Coronary artery (tissue), 2 donors: Measurements from ENCODE around the gene F10.
"Not testable (repeated sequence)": the region's sequence is repeated elsewhere in the genome, so short reads cannot be mapped to it uniquely, and the experiment has no call there.

Source experiments
- DNase-seq: peaks from one replicate; pipeline ENCODE4 v3.0.0-alpha.2; 2017; ENCODE audit warnings: low spot score
- H3K27ac ChIP-seq, 2 donors: fragments of 200-600 bp; sonication (generic); one replicate each; pipeline ENCODE4 v1.5.1; 2016 to 2019
- H3K4me3 ChIP-seq: fragments of 200-600 bp; sonication (generic); 2 replicates; pipeline ENCODE4 v1.5.1; 2016; ENCODE audit warnings: mild to moderate bottlenecking, moderate library complexity
- TF ChIP-seq, protein P1 (sequence below): fragments of 200-600 bp; sonication (generic); IDR thresholded peaks from one replicate; pipeline ENCODE4 v1.5.1; 2019; ENCODE audit warnings: antibody characterized with exemption

Gene F10

DNA sequence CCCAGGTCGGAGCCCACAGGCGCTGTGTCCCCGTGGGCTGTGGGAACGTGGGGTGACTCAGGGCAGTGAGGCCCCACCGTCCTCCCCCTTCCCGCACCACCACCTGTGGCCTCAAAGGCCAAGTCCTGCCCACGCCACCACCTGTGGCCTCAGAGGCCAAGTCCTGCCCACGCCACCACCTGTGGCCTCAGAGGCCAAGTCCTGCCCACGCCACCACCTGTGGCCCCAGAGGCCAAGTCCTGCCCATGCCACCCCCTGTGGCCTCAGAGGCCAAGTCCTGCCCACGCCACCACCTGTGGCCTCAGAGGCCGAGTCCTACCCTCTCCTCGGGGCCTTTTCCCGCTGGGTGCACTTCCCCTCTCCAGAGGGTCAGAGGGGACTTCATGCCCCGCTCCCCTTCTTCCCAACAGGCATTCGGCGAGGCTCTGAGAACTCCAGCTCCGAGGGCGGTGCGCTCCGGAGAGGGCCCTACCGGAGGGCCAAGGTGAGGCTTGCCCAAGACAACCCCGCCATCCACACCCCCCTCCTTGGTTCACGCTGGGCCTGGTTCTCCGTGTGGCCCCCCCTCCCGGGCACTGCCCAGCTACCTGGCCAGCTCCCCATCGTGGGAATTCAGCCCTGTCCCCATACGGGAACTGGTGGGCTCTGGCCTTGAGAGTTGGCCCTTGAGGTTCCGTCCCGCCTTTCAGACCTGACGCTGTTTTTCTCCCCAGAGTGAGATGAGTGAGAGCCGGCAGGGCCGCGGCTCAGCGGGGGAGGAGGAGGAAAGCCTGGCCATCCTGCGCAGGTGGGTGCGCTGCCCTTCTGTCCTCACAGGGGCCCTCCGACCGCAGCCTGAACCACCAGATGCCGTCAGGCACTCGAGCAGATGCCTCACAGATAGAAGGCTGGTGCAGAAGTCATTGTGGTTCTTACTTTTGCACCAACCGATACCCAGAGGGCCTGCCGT is 44.4 kb upstream of the F10 start:
- no peak for DNase-seq
- Histone ChIP-seq H3K27ac (no peak overlapping the region), H3K4me3 (no peak overlapping the region)
- TF ChIP-seq, protein P1, sequence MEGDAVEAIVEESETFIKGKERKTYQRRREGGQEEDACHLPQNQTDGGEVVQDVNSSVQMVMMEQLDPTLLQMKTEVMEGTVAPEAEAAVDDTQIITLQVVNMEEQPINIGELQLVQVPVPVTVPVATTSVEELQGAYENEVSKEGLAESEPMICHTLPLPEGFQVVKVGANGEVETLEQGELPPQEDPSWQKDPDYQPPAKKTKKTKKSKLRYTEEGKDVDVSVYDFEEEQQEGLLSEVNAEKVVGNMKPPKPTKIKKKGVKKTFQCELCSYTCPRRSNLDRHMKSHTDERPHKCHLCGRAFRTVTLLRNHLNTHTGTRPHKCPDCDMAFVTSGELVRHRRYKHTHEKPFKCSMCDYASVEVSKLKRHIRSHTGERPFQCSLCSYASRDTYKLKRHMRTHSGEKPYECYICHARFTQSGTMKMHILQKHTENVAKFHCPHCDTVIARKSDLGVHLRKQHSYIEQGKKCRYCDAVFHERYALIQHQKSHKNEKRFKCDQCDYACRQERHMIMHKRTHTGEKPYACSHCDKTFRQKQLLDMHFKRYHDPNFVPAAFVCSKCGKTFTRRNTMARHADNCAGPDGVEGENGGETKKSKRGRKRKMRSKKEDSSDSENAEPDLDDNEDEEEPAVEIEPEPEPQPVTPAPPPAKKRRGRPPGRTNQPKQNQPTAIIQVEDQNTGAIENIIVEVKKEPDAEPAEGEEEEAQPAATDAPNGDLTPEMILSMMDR: no peak

DNA sequence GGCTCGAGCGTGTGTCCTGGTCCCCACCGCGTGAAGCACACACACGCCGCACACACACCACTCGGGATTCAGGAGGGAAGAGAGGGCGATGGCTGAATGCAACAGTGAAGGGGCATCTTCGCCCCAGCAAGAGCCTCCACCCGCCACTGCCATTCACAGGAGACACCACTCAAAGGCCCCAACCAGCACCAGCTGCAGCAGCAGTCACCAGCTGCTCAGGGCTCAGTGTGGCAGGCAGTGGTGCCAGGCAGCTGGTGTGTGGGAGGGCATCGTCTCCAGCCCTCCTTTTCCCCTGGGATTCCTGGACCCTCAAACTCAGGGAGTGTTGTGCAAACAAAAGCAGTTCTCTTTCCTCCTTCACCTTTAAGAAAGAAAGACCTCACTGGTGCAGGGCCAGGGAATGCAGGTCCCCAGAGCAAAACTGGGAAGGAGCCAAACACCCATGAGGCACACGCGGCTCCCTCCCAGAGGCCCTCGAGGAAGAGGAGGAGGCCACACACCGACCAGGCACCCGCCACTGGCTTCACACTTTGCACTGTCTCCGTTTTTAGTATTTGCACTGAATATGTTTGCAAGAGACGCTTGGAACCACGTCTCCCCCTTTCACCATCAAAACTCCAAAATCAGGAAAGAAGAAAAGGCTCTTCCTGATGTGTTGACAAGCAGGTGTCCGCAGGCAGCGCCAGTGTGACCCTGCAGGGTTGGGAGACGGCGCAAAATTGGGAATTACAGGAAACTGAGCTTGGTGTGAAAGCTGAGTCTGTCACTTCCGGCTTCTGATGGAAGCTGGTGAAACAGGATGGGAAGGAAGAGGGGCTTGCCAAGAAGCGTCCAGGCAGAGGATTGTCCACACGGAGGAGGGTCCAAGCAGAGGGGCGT is 43.5 kb upstream of the F10 start:
- Histone ChIP-seq H3K27ac (no peak overlapping the region), H3K4me3 (no peak overlapping the region)
- TF ChIP-seq, protein P1: no peak
- no peak for DNase-seq

- DNase-seq: not testable (repeated sequence)
Measured at GRCh38 chr13:113079781-113080080, 42.9 kb upstream of the F10 start.

DNA sequence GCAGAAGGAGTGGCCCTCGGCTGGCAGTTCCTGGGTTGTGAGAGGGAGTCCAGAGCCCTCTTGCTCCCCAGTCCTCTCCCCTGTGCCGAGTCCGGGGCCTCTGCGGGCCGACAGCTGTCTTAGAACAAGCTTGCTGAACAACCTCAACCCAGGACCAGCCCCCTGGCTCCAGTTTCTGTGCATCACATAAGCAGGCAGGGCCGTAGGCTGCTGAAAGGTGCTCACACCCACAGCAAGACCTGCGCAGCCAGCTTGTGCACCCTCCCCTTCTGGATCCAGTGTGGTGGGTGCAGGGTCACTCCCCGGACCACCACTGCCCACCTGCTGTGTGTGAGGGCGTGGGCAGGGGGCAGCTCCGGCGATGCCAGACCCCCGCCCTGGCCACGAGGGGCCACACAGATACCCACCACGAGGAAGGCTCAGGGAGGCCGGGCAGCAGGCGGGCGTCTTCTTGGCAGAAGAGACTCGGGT is 42.2 kb upstream of the F10 start:
- H3K27ac ChIP-seq: no peak overlapping the region
- H3K4me3 ChIP-seq: no peak overlapping the region
- no peak for DNase-seq
- TF ChIP-seq, protein P1: no peak

More at GRCh38 chr13:113079781-113080080, 42.9 kb upstream of the F10 start:
- not testable (repeated sequence) for H3K27ac ChIP-seq, H3K4me3 ChIP-seq

- TF ChIP-seq, protein P1: no peak
- no peak overlapping the region for H3K4me3 ChIP-seq
- no peak for DNase-seq
- no peak overlapping the region for H3K27ac ChIP-seq
Measured at GRCh38 chr13:113080901-113081521, 41.6 kb upstream of the F10 start.

- TF ChIP-seq, protein P1: no peak
- Histone ChIP-seq H3K27ac (no peak overlapping the region), H3K4me3 (no peak overlapping the region)
- no peak for DNase-seq
Measured at GRCh38 chr13:113082198-113083021, 40.2 kb upstream of the F10 start.
